T-cell (primary cell): Measurements from ENCODE around the gene STK33. TPM values are rescaled to one million over a fixed set of nuclear protein-coding genes. Genes with fewer than 3 reads are reported as not detected.

ENCODE experiments used
- ATAC-seq, 4 experiments: fragments of 200-7000 bp in 3 of 4; fragments of 150-1000 bp in 1 of 4; cut with Tn5 transposase; replicated peaks in 1 of 4; 1 replicate in 3 of 4; 2 replicates in 1 of 4; pipeline ENCODE4 v1.10.0; 2021; ENCODE audit warnings: moderate library complexity in 3 of 4, mild to moderate bottlenecking in 2 of 4, moderate number of reproducible peaks in 1 of 4
- CTCF ChIA-PET, 2 donors: fragments of 300-600 bp; sonication (Branson Sonifier 250); formaldehyde crosslinking; loops; one replicate each; lab custom pipeline; 2022; ENCODE audit warnings: antibody characterized with exemption in 2 of 2; lab: Charles Lee
- POLR2A ChIA-PET, 2 donors: fragments of 300-600 bp; sonication (Branson Sonifier 250); formaldehyde crosslinking; loops; one replicate each; lab custom pipeline; 2022; ENCODE audit warnings: antibody characterized with exemption in 2 of 2; lab: Charles Lee
- DNase-seq, 35 experiments: peaks; one replicate each; pipeline versions ENCODE4 v3.0.0 to v3.0.0-alpha.2; 2013 to 2023
- H3K27ac ChIP-seq: one replicate; pipeline ENCODE4 v1.5.1; 2013; ENCODE audit warnings: low read length
- H3K27me3 ChIP-seq, 2 experiments: replicated peaks in 1 of 2; 1 replicate in 1 of 2; 2 replicates in 1 of 2; pipeline versions ENCODE4 v1.6.1 to v1.7.0; 2013; ENCODE audit warnings: low read length in 1 of 2, mixed read lengths in 1 of 2; ENCODE audit not compliant: control insufficient read depth in 2 of 2, insufficient read depth in 2 of 2; ENCODE audit errors: extremely low read depth in 1 of 2
- H3K36me3 ChIP-seq, 2 donors: 1 replicate in 1 of 2; 2 replicates in 1 of 2; pipeline versions ENCODE4 v1.6.1 to v1.7.0; 2013; ENCODE audit warnings: low read length in 1 of 2; ENCODE audit not compliant: control insufficient read depth in 2 of 2, insufficient read depth in 1 of 2; ENCODE audit errors: extremely low read depth in 1 of 2
- H3K4me1 ChIP-seq, 2 experiments: 1 replicate in 1 of 2; 2 replicates in 1 of 2; pipeline versions ENCODE4 v1.6.1 to v1.7.0; 2013; ENCODE audit warnings: low read length in 2 of 2, mixed read lengths in 1 of 2; ENCODE audit not compliant: insufficient read depth in 2 of 2, control insufficient read depth in 1 of 2; ENCODE audit errors: extremely low read depth in 1 of 2
- H3K4me3 ChIP-seq, 2 donors: 1 replicate in 1 of 2; 2 replicates in 1 of 2; pipeline versions ENCODE4 v1.5.1 to v1.7.0; 2013; ENCODE audit warnings: mild to moderate bottlenecking in 2 of 2, low read length in 1 of 2, moderate library complexity in 1 of 2; ENCODE audit not compliant: control insufficient read depth in 1 of 2; ENCODE audit errors: extremely low read depth in 1 of 2
- H3K9me3 ChIP-seq: 2 replicates; pipeline ENCODE4 v1.7.0; 2013
- H3K27ac Mint-ChIP-seq, 2 donors: one replicate each; pipeline ENCODE4 v1.8.0; 2020 to 2021; ENCODE audit warnings: mild to moderate bottlenecking in 2 of 2, mixed read lengths in 2 of 2
- H3K27me3 Mint-ChIP-seq, 2 donors: one replicate each; pipeline ENCODE4 v1.8.0; 2021 to 2022; ENCODE audit warnings: mixed read lengths in 2 of 2
- H3K36me3 Mint-ChIP-seq: one replicate; pipeline ENCODE4 v1.8.0; 2021; ENCODE audit warnings: mixed read lengths
- H3K4me1 Mint-ChIP-seq, 3 donors: one replicate each; pipeline ENCODE4 v1.8.0; 2020 to 2022; ENCODE audit warnings: mixed read lengths in 3 of 3, mild to moderate bottlenecking in 1 of 3
- H3K4me3 Mint-ChIP-seq, 3 donors: one replicate each; pipeline ENCODE4 v1.8.0; 2020 to 2022; ENCODE audit warnings: mild to moderate bottlenecking in 3 of 3, mixed read lengths in 3 of 3, moderate library complexity in 3 of 3
- H3K9me3 Mint-ChIP-seq, 3 donors: one replicate each; pipeline ENCODE4 v1.8.0; 2020 to 2022; ENCODE audit warnings: mixed read lengths in 3 of 3
- WGBS: methylation state at CpG from one replicate; pipeline ENCODE4 v1.1.5; 2013; ENCODE audit warnings: missing lambda C conversion rate; ENCODE audit not compliant: insufficient coverage; 5-methylcytosine and 5-hydroxymethylcytosine counted together
- total RNA-seq, 35 experiments: library from RNA in 6 of 35; stranded (reverse) in 6 of 35; fragments of 120-200 nt in 1 of 35; gene quantifications; one replicate each; pipeline versions ENCODE4 v1.2.1 to v1.2.4 and lab custom pipeline; 2013 to 2026

STK33 gene
- total RNA-seq, 5 donors from 2014 or later (not counting 1 experiment from before 2014, with no cell fraction given): 0.30 to 1.5 (median 1.3) TPM

DNA sequence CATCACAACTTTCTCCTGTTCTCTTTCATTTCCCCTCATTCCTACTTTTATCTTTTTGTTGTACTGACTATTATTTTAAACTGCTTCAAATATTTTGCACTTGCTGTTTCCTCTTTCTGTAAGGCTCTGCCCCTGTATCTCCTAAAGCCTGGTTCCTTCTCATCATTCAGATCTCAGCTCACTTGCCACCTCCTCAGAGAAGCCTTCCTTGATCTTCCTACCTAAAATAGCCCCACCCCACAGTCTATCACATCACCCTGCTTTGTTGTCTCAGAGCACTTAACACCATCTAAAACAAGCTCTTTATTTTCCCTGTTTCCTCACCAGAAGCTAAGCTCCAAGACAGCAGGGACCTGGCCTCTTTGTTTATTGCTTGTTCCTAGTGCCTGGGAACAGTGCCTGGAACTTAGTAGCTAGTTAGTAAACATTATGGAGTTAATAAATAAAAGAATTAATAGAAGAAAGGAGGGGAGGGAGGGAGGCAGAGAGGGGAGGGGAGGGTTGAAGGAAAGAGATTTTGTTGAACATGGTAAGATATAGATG is 2.5 kb upstream of the STK33 start:
- ChIA-PET CTCF (no interaction called here), POLR2A (interaction anchor here in 1 of 2 donors (0.6 kb wide), 1 partner anchor 66 kb away, joined by 4 read pairs; no protein-coding TSS in a partner anchor)
- H3K4me1 Mint-ChIP-seq: peaks cover 0 to 9% (median 9%) of the 10 kb centered on the region in 3 donors
- H3K36me3 Mint-ChIP-seq: no peaks in the 10 kb centered on the region
- ATAC-seq (no peak), DNase-seq (no peak)
- H3K27me3 Mint-ChIP-seq: peaks cover 49 to 55% of the 10 kb centered on the region in 2 donors
- no peaks in the 10 kb centered on the region for H3K36me3 ChIP-seq
- no peaks in the 10 kb centered on the region for H3K9me3 Mint-ChIP-seq
- peaks cover 0 to 10% of the 10 kb centered on the region in 2 experiments for H3K4me1 ChIP-seq
- no peak overlapping the region for H3K27ac ChIP-seq
- H3K9me3 ChIP-seq: no peaks in the 10 kb centered on the region
- no peak overlapping the region for H3K4me3 Mint-ChIP-seq
- no peak overlapping the region for H3K27ac Mint-ChIP-seq
- H3K4me3 ChIP-seq: no peak overlapping the region
- H3K27me3 ChIP-seq: peaks cover 0 to 18% of the 10 kb centered on the region in 2 experiments

DNA sequence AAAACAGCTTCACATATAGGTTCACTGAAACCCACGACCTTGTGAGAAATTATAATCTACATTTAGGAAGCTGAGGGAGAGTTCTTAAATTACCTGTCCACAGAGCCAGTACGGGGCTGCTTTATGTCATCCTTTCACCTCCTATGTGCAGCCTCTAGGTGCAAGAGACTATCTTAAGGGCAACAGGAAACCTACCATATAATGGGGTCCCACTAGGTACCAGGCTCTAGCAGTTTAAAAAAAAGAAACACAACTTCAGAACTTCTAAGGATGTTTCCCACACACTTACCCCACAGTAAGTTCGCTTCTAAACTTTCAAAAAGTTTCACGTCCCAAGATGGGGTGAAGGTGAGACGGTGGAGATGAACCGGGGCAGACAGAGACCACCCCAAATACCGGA is 573 bp downstream of the STK33 start:
- no peaks in the 10 kb centered on the region for H3K9me3 Mint-ChIP-seq
- Histone ChIP-seq H3K27ac (no peak overlapping the region), H3K4me1 (peaks cover 0 to 10% of the 10 kb centered on the region in 2 experiments), H3K27me3 (peaks cover 0 to 16% of the 10 kb centered on the region in 2 experiments), H3K9me3 (no peaks in the 10 kb centered on the region), H3K4me3 (peak overlapping the region; percentile 30 to 67), H3K36me3 (no peaks in the 10 kb centered on the region)
- H3K27me3 Mint-ChIP-seq: peaks cover 53 to 55% of the 10 kb centered on the region in 2 donors
- 0% methylated on average over 1 of the region's 7 CpGs for WGBS
- no peak overlapping the region for H3K27ac Mint-ChIP-seq
- peak overlapping the region; percentile 60 to 76 (median 66) for H3K4me3 Mint-ChIP-seq
- ATAC-seq: peak in 1 of 4 experiments; percentile 20
- DNase-seq: no peak
- ChIA-PET CTCF (no interaction called here), POLR2A (no interaction called here)
- H3K4me1 Mint-ChIP-seq: peaks cover 0 to 9% (median 9%) of the 10 kb centered on the region in 3 donors
- no peaks in the 10 kb centered on the region for H3K36me3 Mint-ChIP-seq

DNA sequence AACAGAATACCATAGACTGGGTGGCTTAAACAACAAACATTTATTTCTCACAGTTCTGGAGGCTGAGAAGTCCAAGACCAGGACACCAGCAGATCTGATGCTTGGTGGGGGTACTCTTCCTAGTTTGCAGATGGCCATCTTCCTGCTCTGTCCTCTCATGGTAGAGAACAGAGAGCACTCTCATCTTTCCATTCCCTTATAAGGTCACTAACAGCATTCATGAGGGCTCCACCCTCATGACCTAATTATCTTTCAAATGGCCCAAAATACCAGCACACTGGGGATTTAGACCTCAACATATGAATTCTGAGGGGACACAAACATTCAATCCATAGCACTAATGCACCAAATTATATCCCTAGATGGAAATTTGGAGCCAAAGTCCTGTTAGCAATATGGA is 6.1 kb downstream of the STK33 start:
- DNase-seq: no peak
- Histone ChIP-seq H3K36me3 (no peaks in the 10 kb centered on the region), H3K9me3 (no peaks in the 10 kb centered on the region), H3K27ac (no peak overlapping the region), H3K4me3 (no peak overlapping the region), H3K4me1 (no peaks in the 10 kb centered on the region), H3K27me3 (no peaks in the 10 kb centered on the region)
- Mint-ChIP-seq H3K27ac (no peak overlapping the region), H3K4me1 (peaks cover 0 to 2% (median 0%) of the 10 kb centered on the region in 3 donors), H3K36me3 (no peaks in the 10 kb centered on the region), H3K9me3 (peaks cover 0 to 4% (median 0%) of the 10 kb centered on the region in 3 donors), H3K27me3 (peaks cover 19 to 25% of the 10 kb centered on the region in 2 donors), H3K4me3 (no peak overlapping the region)
- ChIA-PET CTCF (interaction anchor here in 1 of 2 donors (0.6 kb wide), 1 partner anchor 37 kb away, joined by 4 read pairs; no protein-coding TSS in a partner anchor), POLR2A (no interaction called here)
- no peak for ATAC-seq

DNA sequence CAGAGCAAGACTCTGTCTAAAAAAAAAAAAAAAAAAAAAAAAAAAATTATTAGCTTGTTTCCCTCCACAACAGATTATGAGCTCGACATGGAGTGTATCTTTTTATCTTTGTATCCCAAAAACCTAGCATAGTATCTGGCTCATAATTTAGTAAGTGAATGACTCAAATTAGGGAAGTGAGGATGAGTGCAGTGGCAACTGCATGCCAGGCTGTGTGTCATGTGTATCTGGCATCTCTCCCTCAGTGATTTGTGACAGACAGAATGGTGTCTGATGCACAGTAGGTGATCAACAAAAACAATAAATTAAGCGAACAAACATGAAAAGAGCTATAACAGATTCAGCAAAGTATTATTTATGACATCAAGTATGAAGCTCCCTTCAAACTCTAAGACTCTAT is 7.2 kb downstream of the STK33 start:
- Histone ChIP-seq H3K27ac (no peak overlapping the region), H3K4me3 (no peak overlapping the region), H3K36me3 (no peaks in the 10 kb centered on the region), H3K9me3 (no peaks in the 10 kb centered on the region), H3K27me3 (no peaks in the 10 kb centered on the region), H3K4me1 (no peaks in the 10 kb centered on the region)
- Mint-ChIP-seq H3K36me3 (no peaks in the 10 kb centered on the region), H3K4me3 (no peak overlapping the region), H3K27ac (no peak overlapping the region), H3K4me1 (no peaks in the 10 kb centered on the region), H3K9me3 (peaks cover 0 to 4% (median 0%) of the 10 kb centered on the region in 3 donors), H3K27me3 (peaks cover 13 to 17% of the 10 kb centered on the region in 2 donors)
- ChIA-PET POLR2A (interaction anchor here in 1 of 2 donors (0.7 kb wide), 1 partner anchor 166 kb away, joined by 3 read pairs; no protein-coding TSS in a partner anchor), CTCF (no interaction called here)
- DNase-seq (no peak), ATAC-seq (no peak)
- WGBS: no CpG with 5 or more reads among the region's 2 CpGs

- H3K36me3 Mint-ChIP-seq: no peaks in the 10 kb centered on the region
- CTCF ChIA-PET: no interaction called here
- no peak for ATAC-seq
These were observed 7.8 kb downstream of the STK33 start for GRCh38 chr11:8586184-8586583.

GRCh38 chr11:8584511-8584910 is 9.5 kb downstream of the STK33 start:
- ATAC-seq (no peak), DNase-seq (no peak)
- H3K36me3 ChIP-seq: no peaks in the 10 kb centered on the region
- H3K27me3 ChIP-seq: no peaks in the 10 kb centered on the region
- no peak overlapping the region for H3K27ac ChIP-seq
- CTCF ChIA-PET: interaction anchor here in 1 of 2 donors (0.7 kb wide), 1 partner anchor 42 kb away, joined by 5 read pairs; no protein-coding TSS in a partner anchor
- H3K4me1 ChIP-seq: no peaks in the 10 kb centered on the region
- WGBS: 60% methylated on average over 1 of the region's 2 CpGs
- H3K9me3 ChIP-seq: no peaks in the 10 kb centered on the region
- peaks cover 11 to 21% of the 10 kb centered on the region in 2 donors for H3K27me3 Mint-ChIP-seq
- H3K4me3 Mint-ChIP-seq: no peak overlapping the region
- no peaks in the 10 kb centered on the region for H3K36me3 Mint-ChIP-seq
- peaks cover 4 to 7% (median 6%) of the 10 kb centered on the region in 3 donors for H3K9me3 Mint-ChIP-seq
- no peak overlapping the region for H3K4me3 ChIP-seq
- H3K27ac Mint-ChIP-seq: no peak overlapping the region
- H3K4me1 Mint-ChIP-seq: no peaks in the 10 kb centered on the region
- POLR2A ChIA-PET: no interaction called here

More at GRCh38 chr11:8586184-8586583, 7.8 kb downstream of the STK33 start:
- Mint-ChIP-seq H3K4me1 (no peaks in the 10 kb centered on the region), H3K27ac (no peak overlapping the region), H3K9me3 (peaks cover 0 to 4% (median 0%) of the 10 kb centered on the region in 3 donors), H3K4me3 (no peak overlapping the region), H3K27me3 (peaks cover 9 to 12% of the 10 kb centered on the region in 2 donors)
- POLR2A ChIA-PET: no interaction called here
- Histone ChIP-seq H3K4me1 (no peaks in the 10 kb centered on the region), H3K4me3 (no peak overlapping the region), H3K36me3 (no peaks in the 10 kb centered on the region), H3K9me3 (no peaks in the 10 kb centered on the region), H3K27ac (no peak overlapping the region), H3K27me3 (no peaks in the 10 kb centered on the region)
- 80% methylated on average over 1 of the region's 1 CpG for WGBS
- DNase-seq: no peak
